ENCODE results near the gene RHBDL1.

The RHBDL1 gene

DNA sequence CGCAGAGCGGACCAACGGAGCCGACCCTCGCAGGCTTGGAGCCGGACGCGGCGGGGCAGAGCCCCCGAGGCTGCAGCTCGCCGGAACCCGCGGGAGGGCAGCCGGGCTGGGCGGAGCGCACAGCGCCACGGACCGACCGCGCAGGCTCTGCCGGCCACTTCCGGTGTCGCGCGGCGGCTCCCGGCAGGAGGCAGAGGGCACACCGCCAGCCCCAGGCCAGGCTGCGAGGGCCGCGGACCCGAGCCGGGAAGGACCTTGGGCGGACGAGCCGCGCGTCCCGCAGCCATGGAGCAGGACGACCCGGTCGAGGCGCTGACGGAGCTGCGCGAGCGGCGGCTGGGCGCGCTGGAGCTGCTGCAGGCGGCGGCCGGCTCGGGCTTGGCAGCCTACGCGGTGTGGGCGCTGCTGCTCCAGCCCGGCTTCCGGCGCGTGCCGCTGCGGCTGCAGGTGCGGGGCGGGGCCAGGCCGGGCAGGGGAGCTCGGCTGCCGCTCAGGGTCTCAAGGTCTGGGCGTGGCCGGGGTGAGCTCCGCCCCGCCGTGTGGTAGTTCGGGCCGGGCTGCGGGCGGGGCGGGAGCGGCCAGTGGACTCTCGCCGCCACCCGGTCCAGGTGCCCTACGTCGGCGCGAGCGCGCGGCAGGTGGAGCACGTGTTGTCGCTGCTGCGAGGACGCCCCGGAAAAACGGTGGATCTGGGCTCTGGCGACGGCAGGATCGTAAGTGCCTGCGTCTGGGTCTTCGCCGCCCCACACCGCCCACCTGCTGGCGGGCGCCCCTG, 45.7 kb downstream of the RHBDL1 start, which contains the start of gene ANTKMT:
Gene ANTKMT (plus strand): TSS at position 157 of the 775 bp plus-strand sequence. CDS start 129 bp downstream, at position 286.
- DNase-seq (ENCODE audit: low read depth) = peak; percentile 55

- DNase-seq (ENCODE audit: low read depth) = no peak
Observed at GRCh38 chr16:721765-722540, 46.5 kb downstream of the RHBDL1 start.

- no peak for DNase-seq (ENCODE audit: low read depth)
Observed at GRCh38 chr16:722835-723633, 47.6 kb downstream of the RHBDL1 start.

DNA sequence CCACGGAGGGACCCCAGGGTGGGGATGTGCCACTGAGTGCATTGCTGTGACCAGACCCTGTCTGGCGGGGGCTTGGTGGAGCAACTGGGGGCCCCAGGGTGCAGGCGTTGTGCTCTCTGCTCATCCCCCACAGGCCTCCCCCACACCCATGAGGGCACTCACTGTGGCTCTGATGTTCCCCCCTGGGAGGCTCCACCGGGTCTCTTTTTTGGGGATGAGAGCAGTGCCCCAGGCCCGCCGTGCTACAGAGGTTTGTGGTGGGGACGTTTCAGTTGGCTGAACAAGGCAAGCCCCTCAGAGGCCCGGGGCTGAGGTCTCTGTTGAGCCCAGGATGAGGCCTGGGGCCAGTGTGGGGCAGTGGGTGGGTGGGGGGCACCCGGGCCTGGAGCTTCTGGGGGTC, 48.2 kb downstream of the RHBDL1 start:
- DNase-seq (ENCODE audit: low read depth) = no peak

- no peak for DNase-seq (ENCODE audit: low read depth)
Observed at GRCh38 chr16:724188-725040, 48.9 kb downstream of the RHBDL1 start.

GRCh38 chr16:725041-725376, 49.5 kb downstream of the RHBDL1 start:
- DNase-seq (ENCODE audit: low read depth) = no peak

DNA sequence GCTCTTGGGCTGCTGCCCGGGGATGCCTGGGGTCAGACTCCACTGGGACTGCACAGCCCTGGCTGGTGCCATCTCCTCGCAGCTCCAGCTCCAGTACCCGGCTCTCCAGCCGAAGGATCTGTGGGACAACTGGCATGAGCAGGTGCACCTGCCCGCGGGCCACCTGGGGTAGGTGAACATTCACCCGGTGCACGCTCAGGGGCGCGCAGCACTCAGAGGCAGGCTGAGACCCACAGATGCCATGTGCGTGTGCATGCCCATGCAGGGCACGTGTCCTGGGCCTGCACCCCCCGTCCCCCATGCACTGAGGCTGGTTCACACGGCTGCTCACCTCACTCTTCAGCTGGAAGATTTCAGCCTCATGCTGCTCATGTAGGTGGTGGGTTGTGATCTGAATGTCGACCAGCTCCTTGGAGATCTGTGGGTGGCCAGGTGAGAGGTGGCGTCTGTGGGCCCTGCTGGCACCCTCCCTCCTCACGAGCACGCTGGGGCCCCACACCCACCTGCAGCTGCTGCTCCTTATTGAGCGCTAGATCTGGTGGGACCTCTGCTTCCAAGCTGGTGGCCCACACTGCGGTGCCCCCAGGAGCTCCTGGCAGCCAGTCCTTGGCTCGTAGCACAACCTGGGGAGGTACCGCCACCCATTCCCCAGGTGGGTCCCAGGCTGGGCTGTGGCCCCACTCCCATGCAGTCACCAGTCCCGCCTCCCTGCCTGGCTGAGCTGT, 50.2 kb downstream of the RHBDL1 start:
- DNase-seq (ENCODE audit: low read depth) = no peak

DNA sequence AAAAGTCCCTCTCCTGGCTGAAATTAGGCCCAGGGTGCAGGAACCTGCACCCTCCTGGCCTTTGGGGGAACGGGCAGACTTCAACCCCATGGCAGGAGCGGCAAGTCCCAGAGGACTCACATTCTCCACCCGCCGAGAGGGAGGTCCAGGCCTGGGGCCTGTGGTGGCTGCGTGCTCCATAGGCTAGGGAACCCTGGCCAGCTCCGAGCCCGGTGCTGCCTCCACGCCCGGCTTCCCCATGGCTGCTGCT, 50.6 kb downstream of the RHBDL1 start:
- DNase-seq (ENCODE audit: low read depth) = no peak

GRCh38 chr16:726438-727290, 51.2 kb downstream of the RHBDL1 start, which contains the start of the genes CCDC78 and HAGHL:
TSS of gene CCDC78 (minus strand) at chr16:726443. CDS start at chr16:726367, 76 bp downstream.
TSS of gene HAGHL (plus strand) at chr16:727106. CDS start at chr16:727510, 404 bp downstream.
- peak; percentile 46 for DNase-seq (ENCODE audit: low read depth)

DNA sequence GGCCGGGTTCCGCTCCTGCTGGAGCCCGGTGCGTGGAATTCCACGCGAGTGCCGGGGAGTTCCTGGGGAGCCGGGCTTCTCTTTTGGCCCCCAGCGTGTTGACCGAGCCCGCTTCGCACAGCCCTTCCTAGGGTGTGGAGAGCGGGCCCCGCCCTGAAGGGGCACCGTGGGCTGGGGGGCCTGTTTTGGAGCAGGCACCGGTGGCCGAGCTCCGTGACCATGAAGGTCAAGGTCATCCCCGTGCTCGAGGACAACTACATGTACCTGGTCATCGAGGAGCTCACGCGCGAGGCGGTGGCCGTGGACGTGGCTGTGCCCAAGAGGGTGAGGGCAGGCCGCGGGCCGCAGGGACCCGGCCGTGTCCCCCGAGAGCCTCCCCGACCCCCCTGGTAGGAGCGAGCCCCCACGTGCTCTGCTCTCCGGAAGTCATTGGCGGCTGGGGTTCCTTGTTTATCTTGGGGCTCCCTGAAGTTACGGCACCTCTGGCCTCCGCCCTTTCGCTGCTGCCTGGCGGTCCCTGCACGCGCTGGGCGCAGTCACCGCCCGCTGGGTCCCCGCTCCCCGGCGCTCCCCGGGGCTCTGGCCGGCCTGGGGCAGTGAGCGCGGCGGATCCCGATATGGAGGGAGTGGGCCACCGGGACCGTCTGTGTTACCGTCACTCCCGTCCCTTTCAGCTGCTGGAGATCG, 52.0 kb downstream of the RHBDL1 start:
- DNase-seq (ENCODE audit: low read depth) = no peak
